ENCODE results near the gene WAPL.

DNA sequence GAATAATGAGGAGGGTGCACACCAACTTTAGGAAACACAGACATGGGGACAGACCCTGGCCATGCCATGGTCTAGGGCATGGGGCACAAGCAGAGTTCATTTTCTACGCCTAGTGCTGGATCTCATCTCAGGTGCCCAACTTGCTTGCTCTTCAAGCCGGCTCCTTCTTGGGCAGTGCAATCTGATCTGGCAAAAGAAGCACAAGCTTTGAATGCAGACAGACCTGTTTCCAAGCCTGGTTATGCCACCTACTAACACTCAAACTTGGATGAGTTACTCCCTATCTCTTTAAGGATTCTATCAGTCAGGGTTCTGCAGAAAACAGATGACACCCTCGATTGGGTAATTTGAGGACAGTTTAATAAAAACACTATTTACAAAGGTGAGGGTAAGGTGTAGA is 34.9 kb upstream of the WAPL start:
- TF ChIP-seq, protein P1, sequence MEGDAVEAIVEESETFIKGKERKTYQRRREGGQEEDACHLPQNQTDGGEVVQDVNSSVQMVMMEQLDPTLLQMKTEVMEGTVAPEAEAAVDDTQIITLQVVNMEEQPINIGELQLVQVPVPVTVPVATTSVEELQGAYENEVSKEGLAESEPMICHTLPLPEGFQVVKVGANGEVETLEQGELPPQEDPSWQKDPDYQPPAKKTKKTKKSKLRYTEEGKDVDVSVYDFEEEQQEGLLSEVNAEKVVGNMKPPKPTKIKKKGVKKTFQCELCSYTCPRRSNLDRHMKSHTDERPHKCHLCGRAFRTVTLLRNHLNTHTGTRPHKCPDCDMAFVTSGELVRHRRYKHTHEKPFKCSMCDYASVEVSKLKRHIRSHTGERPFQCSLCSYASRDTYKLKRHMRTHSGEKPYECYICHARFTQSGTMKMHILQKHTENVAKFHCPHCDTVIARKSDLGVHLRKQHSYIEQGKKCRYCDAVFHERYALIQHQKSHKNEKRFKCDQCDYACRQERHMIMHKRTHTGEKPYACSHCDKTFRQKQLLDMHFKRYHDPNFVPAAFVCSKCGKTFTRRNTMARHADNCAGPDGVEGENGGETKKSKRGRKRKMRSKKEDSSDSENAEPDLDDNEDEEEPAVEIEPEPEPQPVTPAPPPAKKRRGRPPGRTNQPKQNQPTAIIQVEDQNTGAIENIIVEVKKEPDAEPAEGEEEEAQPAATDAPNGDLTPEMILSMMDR (IDR thresholded peaks at IDR 0.05): no peak
- no peak for TF ChIP-seq POLR2A (IDR thresholded peaks at IDR 0.05)
